Measurements from ENCODE around the gene AFAP1.

AFAP1 gene

GRCh38 chr4:7788694-7789425 lies 150.8 kb downstream of the AFAP1 start:
- no peak overlapping the region for H3K27ac ChIP-seq (ENCODE audit: insufficient read depth, low read length, poor library complexity, severe bottlenecking)
- H3K4me3 ChIP-seq (ENCODE audit: insufficient read depth, low read depth, low read length, poor library complexity, severe bottlenecking): no peak overlapping the region
- no peak for DNase-seq
- peaks cover 18% of the 10 kb centered on the region for H3K36me3 ChIP-seq (ENCODE audit: control insufficient read depth, insufficient read depth, low read length)
- no peaks in the 10 kb centered on the region for H3K27me3 ChIP-seq (replicated peaks; ENCODE audit: control insufficient read depth, insufficient read depth, low read length, poor library complexity, severe bottlenecking)
- no peaks in the 10 kb centered on the region for H3K9me3 ChIP-seq (ENCODE audit: control insufficient read depth, low read length)
- H3K4me1 ChIP-seq (ENCODE audit: control insufficient read depth, insufficient read depth, low read length, poor library complexity, severe bottlenecking): no peaks in the 10 kb centered on the region

- no peak for DNase-seq
- Histone ChIP-seq H3K4me1 (ENCODE audit: control insufficient read depth, insufficient read depth, low read length, poor library complexity, severe bottlenecking) (no peaks in the 10 kb centered on the region), H3K27ac (ENCODE audit: insufficient read depth, low read length, poor library complexity, severe bottlenecking) (no peak overlapping the region), H3K9me3 (ENCODE audit: control insufficient read depth, low read length) (no peaks in the 10 kb centered on the region), H3K36me3 (ENCODE audit: control insufficient read depth, insufficient read depth, low read length) (peaks cover 14% of the 10 kb centered on the region), H3K27me3 (replicated peaks; ENCODE audit: control insufficient read depth, insufficient read depth, low read length, poor library complexity, severe bottlenecking) (no peaks in the 10 kb centered on the region), H3K4me3 (ENCODE audit: insufficient read depth, low read depth, low read length, poor library complexity, severe bottlenecking) (no peak overlapping the region)
These were observed 151.5 kb downstream of the AFAP1 start for GRCh38 chr4:7788193-7788592.

GRCh38 chr4:7787681-7788141 lies 151.9 kb downstream of the AFAP1 start:
- Histone ChIP-seq H3K27me3 (replicated peaks; ENCODE audit: control insufficient read depth, insufficient read depth, low read length, poor library complexity, severe bottlenecking) (no peaks in the 10 kb centered on the region), H3K27ac (ENCODE audit: insufficient read depth, low read length, poor library complexity, severe bottlenecking) (no peak overlapping the region), H3K4me1 (ENCODE audit: control insufficient read depth, insufficient read depth, low read length, poor library complexity, severe bottlenecking) (no peaks in the 10 kb centered on the region), H3K4me3 (ENCODE audit: insufficient read depth, low read depth, low read length, poor library complexity, severe bottlenecking) (no peak overlapping the region), H3K36me3 (ENCODE audit: control insufficient read depth, insufficient read depth, low read length) (peaks cover 10% of the 10 kb centered on the region), H3K9me3 (ENCODE audit: control insufficient read depth, low read length) (no peaks in the 10 kb centered on the region)
- DNase-seq: no peak

- H3K9me3 ChIP-seq (ENCODE audit: control insufficient read depth, low read length): no peaks in the 10 kb centered on the region
- peaks cover 2% of the 10 kb centered on the region for H3K4me1 ChIP-seq (ENCODE audit: control insufficient read depth, insufficient read depth, low read length, poor library complexity, severe bottlenecking)
- DNase-seq: no peak
- H3K4me3 ChIP-seq (ENCODE audit: insufficient read depth, low read depth, low read length, poor library complexity, severe bottlenecking): no peak overlapping the region
- H3K27me3 ChIP-seq (replicated peaks; ENCODE audit: control insufficient read depth, insufficient read depth, low read length, poor library complexity, severe bottlenecking): no peaks in the 10 kb centered on the region
- no peak overlapping the region for H3K27ac ChIP-seq (ENCODE audit: insufficient read depth, low read length, poor library complexity, severe bottlenecking)
- peaks cover 3% of the 10 kb centered on the region for H3K36me3 ChIP-seq (ENCODE audit: control insufficient read depth, insufficient read depth, low read length)
These were observed 152.6 kb downstream of the AFAP1 start for GRCh38 chr4:7787067-7787466.

- DNase-seq: no peak
- no peak overlapping the region for H3K27ac ChIP-seq (ENCODE audit: insufficient read depth, low read length, poor library complexity, severe bottlenecking)
- no peaks in the 10 kb centered on the region for H3K27me3 ChIP-seq (replicated peaks; ENCODE audit: control insufficient read depth, insufficient read depth, low read length, poor library complexity, severe bottlenecking)
- H3K9me3 ChIP-seq (ENCODE audit: control insufficient read depth, low read length): no peaks in the 10 kb centered on the region
- H3K4me1 ChIP-seq (ENCODE audit: control insufficient read depth, insufficient read depth, low read length, poor library complexity, severe bottlenecking): peaks cover 3% of the 10 kb centered on the region
- H3K4me3 ChIP-seq (ENCODE audit: insufficient read depth, low read depth, low read length, poor library complexity, severe bottlenecking): no peak overlapping the region
- peaks cover 3% of the 10 kb centered on the region for H3K36me3 ChIP-seq (ENCODE audit: control insufficient read depth, insufficient read depth, low read length)
These were observed 153.1 kb downstream of the AFAP1 start for GRCh38 chr4:7786517-7786916.

GRCh38 chr4:7786040-7786439 lies 153.6 kb downstream of the AFAP1 start:
- Histone ChIP-seq H3K4me3 (ENCODE audit: insufficient read depth, low read depth, low read length, poor library complexity, severe bottlenecking) (no peak overlapping the region), H3K4me1 (ENCODE audit: control insufficient read depth, insufficient read depth, low read length, poor library complexity, severe bottlenecking) (peaks cover 3% of the 10 kb centered on the region), H3K9me3 (ENCODE audit: control insufficient read depth, low read length) (no peaks in the 10 kb centered on the region), H3K27ac (ENCODE audit: insufficient read depth, low read length, poor library complexity, severe bottlenecking) (no peak overlapping the region), H3K27me3 (replicated peaks; ENCODE audit: control insufficient read depth, insufficient read depth, low read length, poor library complexity, severe bottlenecking) (no peaks in the 10 kb centered on the region), H3K36me3 (ENCODE audit: control insufficient read depth, insufficient read depth, low read length) (peaks cover 3% of the 10 kb centered on the region)
- no peak for DNase-seq

GRCh38 chr4:7785017-7785416 lies 154.6 kb downstream of the AFAP1 start:
- peaks cover 3% of the 10 kb centered on the region for H3K36me3 ChIP-seq (ENCODE audit: control insufficient read depth, insufficient read depth, low read length)
- H3K4me3 ChIP-seq (ENCODE audit: insufficient read depth, low read depth, low read length, poor library complexity, severe bottlenecking): no peak overlapping the region
- H3K27me3 ChIP-seq (replicated peaks; ENCODE audit: control insufficient read depth, insufficient read depth, low read length, poor library complexity, severe bottlenecking): no peaks in the 10 kb centered on the region
- H3K4me1 ChIP-seq (ENCODE audit: control insufficient read depth, insufficient read depth, low read length, poor library complexity, severe bottlenecking): peaks cover 3% of the 10 kb centered on the region
- H3K9me3 ChIP-seq (ENCODE audit: control insufficient read depth, low read length): no peaks in the 10 kb centered on the region
- no peak for DNase-seq
- no peak overlapping the region for H3K27ac ChIP-seq (ENCODE audit: insufficient read depth, low read length, poor library complexity, severe bottlenecking)

- H3K9me3 ChIP-seq (ENCODE audit: control insufficient read depth, low read length): no peaks in the 10 kb centered on the region
- H3K27ac ChIP-seq (ENCODE audit: insufficient read depth, low read length, poor library complexity, severe bottlenecking): no peak overlapping the region
- H3K4me1 ChIP-seq (ENCODE audit: control insufficient read depth, insufficient read depth, low read length, poor library complexity, severe bottlenecking): peaks cover 3% of the 10 kb centered on the region
- H3K4me3 ChIP-seq (ENCODE audit: insufficient read depth, low read depth, low read length, poor library complexity, severe bottlenecking): no peak overlapping the region
- DNase-seq: no peak
- peaks cover 3% of the 10 kb centered on the region for H3K36me3 ChIP-seq (ENCODE audit: control insufficient read depth, insufficient read depth, low read length)
- no peaks in the 10 kb centered on the region for H3K27me3 ChIP-seq (replicated peaks; ENCODE audit: control insufficient read depth, insufficient read depth, low read length, poor library complexity, severe bottlenecking)
These were observed 155.4 kb downstream of the AFAP1 start for GRCh38 chr4:7784131-7784870.

- Histone ChIP-seq H3K4me1 (ENCODE audit: control insufficient read depth, insufficient read depth, low read length, poor library complexity, severe bottlenecking) (peaks cover 3% of the 10 kb centered on the region), H3K27ac (ENCODE audit: insufficient read depth, low read length, poor library complexity, severe bottlenecking) (no peak overlapping the region), H3K27me3 (replicated peaks; ENCODE audit: control insufficient read depth, insufficient read depth, low read length, poor library complexity, severe bottlenecking) (no peaks in the 10 kb centered on the region), H3K4me3 (ENCODE audit: insufficient read depth, low read depth, low read length, poor library complexity, severe bottlenecking) (no peak overlapping the region), H3K36me3 (ENCODE audit: control insufficient read depth, insufficient read depth, low read length) (peaks cover 3% of the 10 kb centered on the region), H3K9me3 (ENCODE audit: control insufficient read depth, low read length) (no peaks in the 10 kb centered on the region)
- DNase-seq: no peak
These were observed 156.1 kb downstream of the AFAP1 start for GRCh38 chr4:7783541-7783940.

GRCh38 chr4:7782783-7783182 lies 156.9 kb downstream of the AFAP1 start:
- peaks cover 3% of the 10 kb centered on the region for H3K36me3 ChIP-seq (ENCODE audit: control insufficient read depth, insufficient read depth, low read length)
- no peak overlapping the region for H3K27ac ChIP-seq (ENCODE audit: insufficient read depth, low read length, poor library complexity, severe bottlenecking)
- H3K4me3 ChIP-seq (ENCODE audit: insufficient read depth, low read depth, low read length, poor library complexity, severe bottlenecking): no peak overlapping the region
- H3K4me1 ChIP-seq (ENCODE audit: control insufficient read depth, insufficient read depth, low read length, poor library complexity, severe bottlenecking): peaks cover 3% of the 10 kb centered on the region
- DNase-seq: no peak
- no peaks in the 10 kb centered on the region for H3K27me3 ChIP-seq (replicated peaks; ENCODE audit: control insufficient read depth, insufficient read depth, low read length, poor library complexity, severe bottlenecking)
- no peaks in the 10 kb centered on the region for H3K9me3 ChIP-seq (ENCODE audit: control insufficient read depth, low read length)
